ENCODE measurements around the gene MLF2. TPM values are rescaled to one million over a fixed set of nuclear protein-coding genes. Genes with fewer than 3 reads are reported as not detected.

MLF2 gene
- total RNA-seq (210 and 241 TPM in 2 replicates), polyA plus RNA-seq (508 and 535 TPM in 2 replicates)

- H3K27me3 ChIP-seq: no peaks in the 10 kb centered on the region
- H3K9me3 ChIP-seq (ENCODE audit: low read depth): no peaks in the 10 kb centered on the region
- DNase-seq (ENCODE audit: low spot score): peak; percentile 98
- H3K4me3 ChIP-seq: peak within 1 kb of the TSS; percentile 92
- peak within 1 kb of the TSS; percentile 100 for H3K27ac ChIP-seq
- H3K4me2 ChIP-seq: peak within 1 kb of the TSS; percentile 89
- H2AFZ ChIP-seq: peak within 1 kb of the TSS; percentile 72
- H4K20me1 ChIP-seq (ENCODE audit: insufficient read depth, poor library complexity, severe bottlenecking): peaks cover 12% of the 10 kb centered on the region
- TF ChIP-seq EZH2phosphoT487 (IDR thresholded peaks at IDR 0.05; ENCODE audit: low read depth, severe bottlenecking, unreplicated experiment) (no peak), EZH2 (IDR thresholded peaks at IDR 0.05; ENCODE audit: borderline replicate concordance) (no peak)
- TF ChIP-seq, protein P1, sequence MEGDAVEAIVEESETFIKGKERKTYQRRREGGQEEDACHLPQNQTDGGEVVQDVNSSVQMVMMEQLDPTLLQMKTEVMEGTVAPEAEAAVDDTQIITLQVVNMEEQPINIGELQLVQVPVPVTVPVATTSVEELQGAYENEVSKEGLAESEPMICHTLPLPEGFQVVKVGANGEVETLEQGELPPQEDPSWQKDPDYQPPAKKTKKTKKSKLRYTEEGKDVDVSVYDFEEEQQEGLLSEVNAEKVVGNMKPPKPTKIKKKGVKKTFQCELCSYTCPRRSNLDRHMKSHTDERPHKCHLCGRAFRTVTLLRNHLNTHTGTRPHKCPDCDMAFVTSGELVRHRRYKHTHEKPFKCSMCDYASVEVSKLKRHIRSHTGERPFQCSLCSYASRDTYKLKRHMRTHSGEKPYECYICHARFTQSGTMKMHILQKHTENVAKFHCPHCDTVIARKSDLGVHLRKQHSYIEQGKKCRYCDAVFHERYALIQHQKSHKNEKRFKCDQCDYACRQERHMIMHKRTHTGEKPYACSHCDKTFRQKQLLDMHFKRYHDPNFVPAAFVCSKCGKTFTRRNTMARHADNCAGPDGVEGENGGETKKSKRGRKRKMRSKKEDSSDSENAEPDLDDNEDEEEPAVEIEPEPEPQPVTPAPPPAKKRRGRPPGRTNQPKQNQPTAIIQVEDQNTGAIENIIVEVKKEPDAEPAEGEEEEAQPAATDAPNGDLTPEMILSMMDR (IDR thresholded peaks at IDR 0.05; ENCODE audit: poor library complexity): peak; percentile 98
- 0% methylated on average over 28 of the region's 62 CpGs for WGBS (ENCODE audit: low lambda C conversion rate, missing lambda C conversion rate)
- H3K9me2 ChIP-seq (replicated peaks; ENCODE audit: insufficient read depth): no peaks in the 10 kb centered on the region
- H3K36me3 ChIP-seq (replicated peaks; ENCODE audit: insufficient read depth, low read depth): no peaks in the 10 kb centered on the region
- peaks cover 7% of the 10 kb centered on the region for H3K4me1 ChIP-seq (ENCODE audit: insufficient read depth)
- peaks cover 26% of the 10 kb centered on the region for H3K79me2 ChIP-seq
Observed at GRCh38 chr12:6752921-6753771, at the start of gene MLF2. MLF2 (minus strand) TSS chr12:6753141; CDS start chr12:6752334, 807 bp downstream.

GRCh38 chr12:6799147-6799546, 46.2 kb upstream of the MLF2 start:
- Histone ChIP-seq H3K79me2 (no peaks in the 10 kb centered on the region), H3K4me2 (no peak overlapping the region), H3K4me3 (no peak overlapping the region), H2AFZ (no peak overlapping the region), H3K27me3 (no peaks in the 10 kb centered on the region), H3K27ac (no peak overlapping the region), H3K36me3 (replicated peaks; ENCODE audit: insufficient read depth, low read depth) (no peaks in the 10 kb centered on the region), H4K20me1 (ENCODE audit: insufficient read depth, poor library complexity, severe bottlenecking) (no peaks in the 10 kb centered on the region), H3K4me1 (ENCODE audit: insufficient read depth) (no peaks in the 10 kb centered on the region), H3K9me3 (ENCODE audit: low read depth) (no peaks in the 10 kb centered on the region), H3K9me2 (replicated peaks; ENCODE audit: insufficient read depth) (no peaks in the 10 kb centered on the region)
- 97% methylated on average over 5 of the region's 5 CpGs for WGBS (ENCODE audit: low lambda C conversion rate, missing lambda C conversion rate)
- no peak for DNase-seq (ENCODE audit: low spot score)
- TF ChIP-seq EZH2phosphoT487 (IDR thresholded peaks at IDR 0.05; ENCODE audit: low read depth, severe bottlenecking, unreplicated experiment) (no peak), EZH2 (IDR thresholded peaks at IDR 0.05; ENCODE audit: borderline replicate concordance) (no peak)
- TF ChIP-seq, protein P1 (IDR thresholded peaks at IDR 0.05; ENCODE audit: poor library complexity): no peak

DNA sequence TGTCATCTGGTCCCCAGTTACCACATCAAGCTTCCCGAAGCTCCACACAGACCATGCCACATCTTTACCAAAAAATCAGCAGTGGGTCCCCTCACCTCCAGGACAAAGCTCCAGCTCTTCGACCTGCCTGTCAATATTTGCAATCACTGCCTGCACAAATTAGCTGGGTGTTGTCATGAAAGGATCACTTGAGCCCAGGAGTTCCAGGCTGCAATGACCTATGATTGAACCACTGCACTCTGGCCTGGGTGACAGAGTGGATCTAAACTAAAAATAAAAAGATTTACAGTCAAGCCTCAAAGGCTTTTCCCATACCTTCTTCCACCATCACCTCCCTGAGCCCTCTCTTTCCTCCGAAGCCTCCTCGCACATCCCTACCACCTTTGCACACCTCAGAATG, 43.6 kb upstream of the MLF2 start:
- Histone ChIP-seq H3K4me1 (ENCODE audit: insufficient read depth) (peaks cover 8% of the 10 kb centered on the region), H3K36me3 (replicated peaks; ENCODE audit: insufficient read depth, low read depth) (no peaks in the 10 kb centered on the region), H3K9me3 (ENCODE audit: low read depth) (no peaks in the 10 kb centered on the region), H4K20me1 (ENCODE audit: insufficient read depth, poor library complexity, severe bottlenecking) (no peaks in the 10 kb centered on the region), H3K9me2 (replicated peaks; ENCODE audit: insufficient read depth) (no peaks in the 10 kb centered on the region), H3K4me3 (no peak overlapping the region), H2AFZ (no peak overlapping the region), H3K4me2 (no peak overlapping the region), H3K27me3 (no peaks in the 10 kb centered on the region), H3K79me2 (no peaks in the 10 kb centered on the region), H3K27ac (peak overlapping the region; percentile 40)
- 85% methylated on average over 4 of the region's 4 CpGs for WGBS (ENCODE audit: low lambda C conversion rate, missing lambda C conversion rate)
- DNase-seq (ENCODE audit: low spot score): no peak
- no peak for TF ChIP-seq EZH2 (IDR thresholded peaks at IDR 0.05; ENCODE audit: borderline replicate concordance)

DNA sequence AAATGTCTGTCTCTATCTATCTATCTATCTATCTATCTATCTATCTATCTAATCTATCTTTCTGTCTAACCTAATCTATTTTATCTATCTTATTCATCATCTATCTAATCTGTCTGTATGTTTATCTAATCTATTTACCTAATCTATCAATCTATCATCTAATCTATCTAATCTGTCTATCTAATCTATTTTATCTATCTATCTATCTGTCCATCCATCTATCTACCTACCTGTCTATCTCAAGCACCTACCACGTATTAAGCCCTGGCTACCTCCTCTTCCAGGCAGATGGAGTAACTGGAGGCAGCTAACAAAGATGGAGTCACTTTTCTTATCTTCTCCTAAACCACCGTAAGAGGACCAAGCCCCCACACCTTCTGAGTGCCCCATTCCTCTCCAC, 42.1 kb upstream of the MLF2 start:
- no peaks in the 10 kb centered on the region for H3K27me3 ChIP-seq
- H3K79me2 ChIP-seq: no peaks in the 10 kb centered on the region
- no peaks in the 10 kb centered on the region for H3K9me2 ChIP-seq (replicated peaks; ENCODE audit: insufficient read depth)
- 77% methylated on average over 2 of the region's 2 CpGs for WGBS (ENCODE audit: low lambda C conversion rate, missing lambda C conversion rate)
- H3K4me1 ChIP-seq (ENCODE audit: insufficient read depth): peaks cover 8% of the 10 kb centered on the region
- no peak for DNase-seq (ENCODE audit: low spot score)
- H2AFZ ChIP-seq: no peak overlapping the region
- TF ChIP-seq EZH2phosphoT487 (IDR thresholded peaks at IDR 0.05; ENCODE audit: low read depth, severe bottlenecking, unreplicated experiment) (no peak), EZH2 (IDR thresholded peaks at IDR 0.05; ENCODE audit: borderline replicate concordance) (no peak)
- TF ChIP-seq, protein P1 (IDR thresholded peaks at IDR 0.05; ENCODE audit: poor library complexity): no peak
- H4K20me1 ChIP-seq (ENCODE audit: insufficient read depth, poor library complexity, severe bottlenecking): no peaks in the 10 kb centered on the region
- H3K27ac ChIP-seq: no peak overlapping the region
- H3K9me3 ChIP-seq (ENCODE audit: low read depth): no peaks in the 10 kb centered on the region
- no peak overlapping the region for H3K4me2 ChIP-seq
- no peaks in the 10 kb centered on the region for H3K36me3 ChIP-seq (replicated peaks; ENCODE audit: insufficient read depth, low read depth)
- H3K4me3 ChIP-seq: no peak overlapping the region
